ENCODE measurements around the gene TTC23L. TPM values are rescaled to one million over a fixed set of nuclear protein-coding genes. Genes with fewer than 3 reads are reported as not detected.

The TTC23L gene
- total and polyA plus RNA-seq, 2 of the 8 experiments (the other 6 are each of a cell fraction or from before 2014, with no cell fraction given), result 1.1 to 2.4 TPM

GRCh38 chr5:34857894-34858293 is 18.9 kb downstream of the TTC23L start:
- POLR2A ChIA-PET (ENCODE audit: partially characterized antibody), result no interaction called here
- 95% methylated on average over 1 of the region's 1 CpG; no CpG with 5 or more reads in 1 of the 2 experiments for WGBS, 2 experiments (ENCODE audit: extremely low coverage in 1 of 2, insufficient coverage in 1 of 2, insufficient read length in 1 of 2, insufficient replicate concordance in 2 of 2, low coverage in 1 of 2, low lambda C conversion rate in 2 of 2, missing lambda C conversion rate in 1 of 2)

More at GRCh38 chr5:34857894-34858293, 18.9 kb downstream of the TTC23L start:
- Histone ChIP-seq H2BK5ac (ENCODE audit: low read depth, low read length) (no peak overlapping the region), H4K20me1 (replicated peaks in 1 of 2; ENCODE audit: control insufficient read depth in 1 of 2, insufficient read depth in 2 of 2, low read length in 2 of 2) (no peaks in the 10 kb centered on the region), H3K4me3 (ENCODE audit: extremely low read depth in 1 of 4, insufficient read depth in 2 of 4, low read depth in 3 of 4, low read length in 4 of 4) (no peak overlapping the region), H3K27me3 (replicated peaks in 1 of 4; ENCODE audit: control insufficient read depth in 3 of 4, extremely low read depth in 1 of 4, insufficient read depth in 3 of 4, low read length in 3 of 4) (no peaks in the 10 kb centered on the region), H3K14ac (ENCODE audit: insufficient read length) (no peak overlapping the region), H4K8ac (ENCODE audit: extremely low read depth, insufficient read depth, low read length) (no peak overlapping the region), H3K79me1 (ENCODE audit: low read depth, low read length) (no peaks in the 10 kb centered on the region), H4K91ac (replicated peaks; ENCODE audit: insufficient read length, low read length) (no peak overlapping the region), H2BK15ac (ENCODE audit: low read length) (no peak overlapping the region), H3K23ac (ENCODE audit: insufficient read length) (no peak overlapping the region), H4K5ac (ENCODE audit: insufficient read length, low read depth, low read length) (no peak overlapping the region), H3K4me1 (replicated peaks in 1 of 4; ENCODE audit: control insufficient read depth in 3 of 4, insufficient read depth in 4 of 4, low read length in 3 of 4) (peaks cover 0 to 3% (median under 1%) of the 10 kb centered on the region in 4 experiments; a peak in 2 of 7 replicates), H3K27ac (ENCODE audit: low read depth, low read length) (no peak overlapping the region), H3K4me2 (ENCODE audit: insufficient read depth in 1 of 2, low read depth in 2 of 2, low read length in 2 of 2) (no peak overlapping the region), H2BK120ac (replicated peaks; ENCODE audit: low read depth, low read length) (no peak overlapping the region), H3K36me3 (ENCODE audit: control insufficient read depth in 2 of 4, insufficient read depth in 4 of 4, low read length in 3 of 4) (no peaks in the 10 kb centered on the region), H3K56ac (replicated peaks; ENCODE audit: insufficient read length, low read depth, low read length) (no peak overlapping the region), H3K23me2 (ENCODE audit: low read depth, low read length) (no peaks in the 10 kb centered on the region; the same call in 1 of the 2 replicates), H2AK5ac (ENCODE audit: low read depth, low read length) (no peak overlapping the region), H3K4ac (replicated peaks; ENCODE audit: insufficient read length, low read depth, low read length) (no peak overlapping the region), H2BK12ac (ENCODE audit: low read depth, low read length) (no peak overlapping the region), H2AFZ (ENCODE audit: low read length) (no peak overlapping the region), H3K9me3 (ENCODE audit: insufficient read depth in 2 of 2, low read depth in 1 of 2, low read length in 1 of 2) (no peaks in the 10 kb centered on the region), H2BK20ac (ENCODE audit: low read length) (no peak overlapping the region), H3K79me2 (ENCODE audit: control insufficient read depth in 1 of 2, insufficient read depth in 2 of 2, low read length in 2 of 2) (no peaks in the 10 kb centered on the region), H3K9ac (replicated peaks in 1 of 4; ENCODE audit: extremely low read depth in 1 of 4, low read depth in 3 of 4, low read length in 3 of 4) (no peak overlapping the region), H3K18ac (ENCODE audit: extremely low read depth, low read length) (no peak overlapping the region)
- CTCF ChIA-PET (ENCODE audit: partially characterized antibody), result interaction anchor here (1.4 kb wide), 1 partner anchor 8 kb away, joined by 3 read pairs; no protein-coding TSS in a partner anchor
- FAIRE-seq, result no peak
- no peak for DNase-seq (ENCODE audit: low read depth in 1 of 2, low spot score in 2 of 2)
- TF ChIP-seq KDM4A (IDR thresholded peaks at IDR 0.05; ENCODE audit: low read depth, low read length, severe bottlenecking), result no peak

Data from H1 (cell line).